RCC 7860 (cell line): ENCODE results near the gene ARRB2.

Source experiments
- DNase-seq: peaks from one replicate; pipeline ENCODE4 v3.0.0-alpha.2; 2015; ENCODE audit warnings: low spot score
- FAIRE-seq: peaks from 2 replicates; lab custom pipeline; 2012; peaks lifted over from hg19 to GRCh38; lab: Jason Lieb, UNC

The ARRB2 gene

DNA sequence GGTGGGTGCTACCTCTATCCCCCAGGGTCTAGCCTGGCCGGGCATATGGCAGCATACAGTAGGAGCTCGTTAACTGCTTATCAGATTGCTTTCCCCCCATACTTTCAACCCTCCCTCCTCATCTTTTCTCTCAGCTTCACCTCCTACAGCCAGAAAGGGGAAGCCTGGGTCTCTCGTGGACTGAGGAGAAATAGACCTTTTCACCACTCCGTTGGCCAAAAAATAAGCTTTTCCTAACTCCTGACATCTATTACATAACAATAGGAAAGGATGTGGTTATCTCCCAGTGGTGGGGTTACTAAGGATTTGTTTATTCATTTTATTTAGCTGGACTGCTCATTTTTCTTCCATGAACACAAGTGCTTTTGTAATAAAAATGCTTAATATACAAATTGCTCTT lies 38.3 kb downstream of the ARRB2 start:
- FAIRE-seq, result no peak

DNA sequence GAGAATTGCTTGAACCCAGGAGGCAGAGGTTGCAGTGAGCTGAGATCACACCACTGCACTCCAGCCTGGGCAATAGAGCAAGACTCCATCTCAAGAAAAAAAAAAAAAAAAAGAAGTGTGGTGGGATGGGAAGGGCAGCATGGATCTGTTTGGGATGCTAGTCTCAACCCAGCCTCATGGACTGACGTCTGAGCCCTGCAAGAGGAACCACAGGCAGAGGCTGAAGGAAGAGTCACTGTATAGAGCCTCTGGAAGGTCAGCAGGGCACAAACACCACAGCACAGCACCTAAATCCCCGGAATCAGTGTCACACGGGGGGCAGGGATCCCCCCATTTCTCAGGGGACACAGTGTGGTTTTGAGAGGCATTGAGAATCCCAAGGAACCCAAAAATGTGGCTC lies 40.2 kb downstream of the ARRB2 start:
- DNase-seq, result no peak
- FAIRE-seq, result no peak

More for the DNA sequence above, 38.3 kb downstream of the ARRB2 start:
- no peak for DNase-seq

DNA sequence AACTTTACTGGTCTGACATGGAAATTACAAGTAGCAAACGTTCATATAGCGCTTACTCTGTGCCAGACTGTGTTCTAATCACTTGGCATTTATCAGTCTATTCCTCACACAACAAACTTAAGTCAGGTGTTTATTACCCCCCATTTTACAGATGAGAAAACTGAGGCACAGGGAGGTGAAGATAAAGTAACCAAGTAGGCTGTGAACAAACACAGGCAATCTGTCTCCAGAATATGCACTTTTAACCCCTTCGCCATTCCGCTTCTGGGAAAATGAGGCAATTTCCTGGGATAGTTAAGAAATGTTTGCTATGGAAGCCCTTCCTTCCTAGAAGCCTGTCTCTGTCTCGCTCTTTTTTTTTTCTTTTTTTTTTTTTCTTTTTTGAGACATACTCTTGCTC lies 41.5 kb downstream of the ARRB2 start:
- DNase-seq (no peak), FAIRE-seq (no peak)

DNA sequence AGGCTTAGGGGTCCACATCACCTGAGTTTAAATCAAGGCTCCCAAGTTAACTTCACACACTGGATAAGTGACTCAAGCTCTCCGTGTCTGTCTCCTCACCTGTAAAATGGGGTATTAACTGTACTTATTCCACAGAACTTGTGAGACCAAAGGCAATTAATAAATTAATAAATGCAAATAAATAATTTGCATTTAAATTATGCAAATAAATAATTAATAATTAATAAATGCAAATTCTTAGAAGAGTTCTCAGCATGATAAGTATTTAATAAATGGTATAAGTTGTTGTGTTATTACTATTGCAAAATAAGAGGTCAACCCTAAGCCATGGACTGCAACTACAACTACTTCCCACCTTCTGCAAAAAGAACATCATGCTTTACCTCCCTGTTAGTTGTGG lies 43.0 kb downstream of the ARRB2 start:
- FAIRE-seq (no peak), DNase-seq (no peak)

DNA sequence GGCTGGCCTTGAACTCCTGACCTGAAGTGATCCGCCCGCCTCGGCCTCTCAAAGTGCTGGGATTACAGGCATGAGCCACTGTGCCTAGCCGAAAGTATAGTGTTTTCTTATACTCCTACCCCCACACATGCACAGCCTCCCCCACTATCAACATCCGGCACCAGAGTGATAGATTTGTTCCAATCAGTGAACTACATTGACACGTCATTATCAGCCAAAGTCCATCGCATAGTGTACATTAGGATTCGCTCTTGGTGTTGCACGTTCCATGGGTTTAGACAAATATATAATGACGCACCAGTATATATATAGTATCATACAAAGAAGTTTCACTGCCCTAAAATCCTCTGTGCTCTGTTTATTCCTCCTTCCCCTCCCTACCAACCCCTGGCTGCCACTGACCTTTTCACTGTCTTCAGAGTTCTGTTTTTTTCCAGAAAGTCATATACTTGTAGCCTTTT lies 49.4 kb downstream of the ARRB2 start:
- DNase-seq (no peak), FAIRE-seq (no peak)

DNA sequence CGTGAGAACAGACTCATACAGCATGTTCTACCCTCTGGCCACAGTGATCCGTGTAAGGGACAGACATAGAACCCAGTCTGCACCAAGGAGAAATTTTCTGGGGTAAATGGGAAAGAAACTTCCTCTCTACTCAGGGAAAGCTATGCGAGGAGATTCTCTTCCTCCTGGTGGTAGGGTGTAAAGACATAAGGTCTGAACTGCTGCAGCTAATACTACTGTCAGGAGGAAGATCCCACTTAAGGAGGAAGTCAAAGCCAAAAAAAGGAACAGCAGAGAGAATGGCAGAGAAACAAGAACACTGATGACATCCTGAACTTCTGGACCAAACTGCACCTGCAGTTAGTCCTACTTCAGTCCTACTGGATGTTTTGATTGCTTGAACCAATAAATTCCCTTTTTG lies 54.2 kb downstream of the ARRB2 start:
- no peak for DNase-seq
- no peak for FAIRE-seq

DNA sequence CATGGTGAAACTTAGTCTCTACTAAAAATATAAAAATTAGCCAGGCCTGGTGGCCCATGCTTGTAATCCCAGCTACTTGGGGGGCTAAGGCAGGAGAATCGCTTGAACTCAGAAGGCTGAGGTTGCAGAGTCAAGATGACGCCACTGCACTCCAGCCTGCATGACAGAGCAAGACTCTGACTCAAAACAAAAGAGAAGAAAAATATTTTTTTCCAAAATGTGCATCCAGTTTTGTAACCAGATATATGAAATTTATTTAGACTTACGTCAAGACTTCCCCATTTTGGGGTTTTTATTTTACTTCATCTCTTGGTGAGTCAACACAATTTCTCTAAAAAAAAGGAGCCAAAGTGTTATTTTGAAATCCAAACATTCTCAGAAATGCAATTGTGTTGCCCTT lies 55.8 kb downstream of the ARRB2 start:
- DNase-seq, result no peak
- no peak for FAIRE-seq

DNA sequence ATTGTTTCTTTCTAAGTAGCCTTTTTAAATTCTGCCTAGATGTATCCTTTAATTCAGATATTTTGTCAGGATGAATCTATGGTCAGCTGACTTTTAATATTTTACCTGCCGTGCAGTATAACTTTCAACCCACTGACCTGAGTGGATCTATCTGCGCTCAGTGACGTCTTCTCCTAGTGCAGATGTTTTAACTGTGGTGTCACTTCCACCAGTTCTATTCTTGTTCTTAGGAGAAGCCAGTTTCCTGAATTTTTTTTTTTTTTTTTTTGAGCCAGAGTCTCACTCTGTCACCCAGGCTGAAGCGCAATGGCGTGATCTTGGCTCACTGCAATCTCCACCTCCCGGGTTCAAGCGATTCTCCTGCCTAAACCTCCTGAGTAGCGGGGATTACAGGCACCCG lies 56.3 kb downstream of the ARRB2 start:
- no peak for FAIRE-seq

DNA sequence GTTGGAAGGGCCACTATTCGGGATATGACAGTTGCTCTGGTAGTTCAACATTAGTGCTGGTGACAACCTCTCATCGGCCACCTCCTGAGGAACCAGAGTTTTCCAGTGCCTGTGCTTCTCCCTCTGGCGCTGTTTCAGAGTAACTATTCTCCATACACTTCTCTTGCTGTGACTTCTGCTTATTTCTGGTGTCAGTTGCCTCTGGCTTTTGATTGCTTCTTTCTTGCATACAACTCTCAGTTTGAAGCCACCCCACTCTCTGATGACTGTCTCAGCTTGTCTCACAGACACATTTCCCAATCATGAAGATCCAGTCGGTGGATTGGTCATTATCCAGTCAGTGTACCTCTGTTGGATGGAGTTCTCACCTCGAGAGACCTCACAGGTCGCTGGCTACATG lies 57.9 kb downstream of the ARRB2 start:
- DNase-seq, result no peak
- FAIRE-seq, result no peak

More for the DNA sequence above, 56.3 kb downstream of the ARRB2 start:
- no peak for DNase-seq

DNA sequence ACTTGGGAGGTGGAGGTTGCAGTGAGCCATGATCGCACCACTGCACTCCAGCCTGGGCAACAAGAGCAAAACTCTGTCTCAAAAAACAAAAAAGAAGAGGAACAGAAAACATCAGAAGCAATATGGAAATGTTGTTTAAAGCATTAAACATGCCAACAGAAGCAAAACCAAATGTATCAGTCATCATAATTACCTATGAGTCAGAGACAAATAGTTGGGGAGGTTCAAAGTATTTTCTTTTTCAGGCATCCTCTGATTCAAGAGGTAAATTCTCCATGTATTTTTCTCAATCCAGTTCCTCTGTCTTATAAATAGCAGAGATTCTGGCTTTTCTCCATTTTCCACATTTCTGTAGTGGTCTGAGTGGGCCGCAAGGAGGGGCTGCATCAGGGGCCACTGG lies 59.2 kb downstream of the ARRB2 start:
- no peak for DNase-seq
- no peak for FAIRE-seq
